ENCODE data around the gene OR2A2.

OR2A2 gene

DNA sequence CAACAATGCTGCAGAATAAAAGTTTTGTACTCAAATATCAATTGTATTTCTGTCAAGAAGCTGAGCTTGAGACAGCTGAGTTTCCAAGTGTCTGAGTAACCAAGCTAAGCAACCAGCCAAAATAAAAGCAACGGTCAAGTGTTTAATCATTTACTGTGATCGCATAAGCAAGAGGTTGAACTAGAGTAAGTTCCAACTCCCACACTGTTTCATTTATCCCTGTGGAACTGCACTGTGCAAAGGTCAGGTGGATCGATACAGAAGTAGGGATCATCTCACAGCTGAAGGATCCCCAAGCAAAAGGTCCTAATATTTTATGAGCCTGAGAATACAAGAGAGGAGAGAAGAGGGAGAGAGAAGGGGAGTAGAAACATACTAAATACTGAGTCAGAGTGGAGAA lies 35.0 kb downstream of the OR2A2 start:
- no peak for DNase-seq

DNA sequence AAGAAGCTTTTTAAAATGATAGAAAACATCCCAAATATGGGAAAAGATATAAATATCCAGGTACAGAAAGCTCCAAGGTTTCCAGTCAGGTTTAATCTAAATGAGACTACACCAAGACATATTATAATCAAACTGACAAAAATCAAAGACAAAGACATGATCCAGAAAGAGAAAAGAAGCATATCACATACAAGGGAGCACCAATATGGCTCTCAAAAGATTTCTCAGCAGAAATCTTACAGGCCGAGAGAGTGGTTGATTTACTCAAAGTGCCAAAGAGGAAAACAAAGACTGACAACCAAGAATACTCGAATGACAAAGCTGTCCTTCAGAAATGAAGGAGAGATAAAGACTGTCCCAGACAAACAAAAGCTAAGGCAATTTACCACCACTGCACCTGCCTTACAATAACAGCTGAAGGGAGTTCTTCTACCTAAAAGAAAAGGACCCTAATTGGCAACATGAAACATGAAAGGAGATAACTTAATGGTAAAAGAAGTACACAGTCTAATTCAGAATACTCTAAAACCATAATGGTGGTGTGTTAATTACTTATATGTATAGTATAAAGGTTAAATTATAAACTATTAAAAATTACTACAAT lies 38.9 kb downstream of the OR2A2 start:
- no peak for DNase-seq

DNA sequence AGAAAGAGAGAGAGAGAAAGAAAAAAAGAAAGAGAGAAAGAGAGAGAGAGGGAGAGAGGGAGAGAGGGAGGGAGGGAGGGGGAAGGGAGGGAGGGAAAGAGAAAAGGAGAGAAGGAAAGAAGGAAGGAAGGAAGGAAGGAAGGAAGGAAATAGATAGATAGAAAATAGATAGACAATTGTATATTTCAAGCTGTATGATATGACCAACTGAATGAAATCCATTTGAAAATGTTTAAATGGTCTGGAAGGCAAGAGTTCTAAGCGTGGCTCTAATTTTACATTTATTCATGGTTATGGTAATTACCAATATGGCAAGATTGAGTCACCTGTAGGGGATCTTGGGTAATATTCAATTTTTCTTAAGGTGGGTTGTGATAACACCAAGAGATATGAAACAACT lies 49.5 kb downstream of the OR2A2 start:
- DNase-seq = no peak

All from stimulated activated naive CD4-positive, alpha-beta T cell (primary cell).